HepG2 (cell line): Measurements from ENCODE around the gene EXTL1.

ENCODE experiments used
- ADNP ChIP-seq: sonication (generic); formaldehyde crosslinking; IDR thresholded peaks from 2 replicates; pipeline ENCODE4 v1.4.0; 2020; ENCODE audit warnings: missing genetic modification reagents
- CCAR2 ChIP-seq: fragments of 200-400 bp; formaldehyde crosslinking; optimal IDR thresholded peaks from 2 replicates; pipeline ENCODE3; 2018; ENCODE audit warnings: low read depth, mild to moderate bottlenecking, low read length, moderate library complexity
- KMT2B ChIP-seq: IDR thresholded peaks from 2 replicates; pipeline ENCODE4 v1.6.1; 2016; ENCODE audit warnings: missing genetic modification reagents, missing compliant biosample characterization
- NR2C2 ChIP-seq: sonication (generic); formaldehyde crosslinking; IDR thresholded peaks from 2 replicates; pipeline ENCODE4 v1.4.0; 2020; ENCODE audit warnings: missing genetic modification reagents, mild to moderate bottlenecking, moderate library complexity, borderline replicate concordance
- SNAI1 ChIP-seq: sonication (generic); formaldehyde crosslinking; IDR thresholded peaks from 2 replicates; pipeline ENCODE4 v1.5.0; 2020; ENCODE audit warnings: mild to moderate bottlenecking, missing genetic modification reagents, borderline replicate concordance
- TBP ChIP-seq: sonication (generic); formaldehyde crosslinking; IDR thresholded peaks from 2 replicates; pipeline ENCODE4 v1.5.0; 2020; ENCODE audit warnings: missing genetic modification reagents
- ZNF143 ChIP-seq: sonication (generic); formaldehyde crosslinking; IDR thresholded peaks from 2 replicates; pipeline ENCODE4 v1.4.0; 2020; ENCODE audit warnings: missing genetic modification reagents
- TF ChIP-seq, protein P1 (sequence below): sonication (generic); formaldehyde crosslinking; IDR thresholded peaks from 2 replicates; pipeline ENCODE4 v1.8.1; 2023; ENCODE audit warnings: missing genetic modification reagents, inconsistent platforms, borderline replicate concordance
- TF ChIP-seq, protein P2 (sequence below): sonication (generic); formaldehyde crosslinking; IDR thresholded peaks from 2 replicates; pipeline ENCODE4 v1.4.0; 2020; ENCODE audit warnings: missing genetic modification reagents, mild to moderate bottlenecking, borderline replicate concordance

DNA sequence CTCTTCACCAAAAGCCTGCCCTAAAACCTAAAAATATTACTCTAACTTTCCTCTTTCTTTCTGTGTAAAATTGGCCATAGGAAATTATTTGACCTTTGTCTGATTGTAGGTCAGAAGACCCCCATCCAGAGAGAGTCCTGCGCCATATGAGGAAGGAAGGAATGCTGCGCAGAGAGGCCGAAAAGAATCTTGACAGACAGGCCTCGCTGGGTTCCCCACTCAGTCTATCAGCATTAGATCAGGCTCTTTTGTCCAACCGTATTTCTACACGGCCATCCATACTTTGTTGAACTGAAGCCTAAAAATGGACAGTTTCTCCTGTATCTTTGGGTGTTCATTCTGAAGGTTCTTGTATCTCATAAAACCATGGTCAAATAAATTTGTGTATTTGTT is 28.7 kb downstream of the EXTL1 start:
- TF ChIP-seq CCAR2 (no peak), SNAI1 (no peak), ZNF143 (CRISPR knock-in tag) (no peak), KMT2B (no peak), ADNP (CRISPR knock-in tag) (no peak), NR2C2 (CRISPR knock-in tag) (no peak), TBP (no peak)
- TF ChIP-seq, protein P1, sequence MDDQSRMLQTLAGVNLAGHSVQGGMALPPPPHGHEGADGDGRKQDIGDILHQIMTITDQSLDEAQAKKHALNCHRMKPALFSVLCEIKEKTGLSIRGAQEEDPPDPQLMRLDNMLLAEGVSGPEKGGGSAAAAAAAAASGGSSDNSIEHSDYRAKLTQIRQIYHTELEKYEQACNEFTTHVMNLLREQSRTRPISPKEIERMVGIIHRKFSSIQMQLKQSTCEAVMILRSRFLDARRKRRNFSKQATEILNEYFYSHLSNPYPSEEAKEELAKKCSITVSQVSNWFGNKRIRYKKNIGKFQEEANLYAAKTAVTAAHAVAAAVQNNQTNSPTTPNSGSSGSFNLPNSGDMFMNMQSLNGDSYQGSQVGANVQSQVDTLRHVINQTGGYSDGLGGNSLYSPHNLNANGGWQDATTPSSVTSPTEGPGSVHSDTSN: no peak
- TF ChIP-seq, protein P2, sequence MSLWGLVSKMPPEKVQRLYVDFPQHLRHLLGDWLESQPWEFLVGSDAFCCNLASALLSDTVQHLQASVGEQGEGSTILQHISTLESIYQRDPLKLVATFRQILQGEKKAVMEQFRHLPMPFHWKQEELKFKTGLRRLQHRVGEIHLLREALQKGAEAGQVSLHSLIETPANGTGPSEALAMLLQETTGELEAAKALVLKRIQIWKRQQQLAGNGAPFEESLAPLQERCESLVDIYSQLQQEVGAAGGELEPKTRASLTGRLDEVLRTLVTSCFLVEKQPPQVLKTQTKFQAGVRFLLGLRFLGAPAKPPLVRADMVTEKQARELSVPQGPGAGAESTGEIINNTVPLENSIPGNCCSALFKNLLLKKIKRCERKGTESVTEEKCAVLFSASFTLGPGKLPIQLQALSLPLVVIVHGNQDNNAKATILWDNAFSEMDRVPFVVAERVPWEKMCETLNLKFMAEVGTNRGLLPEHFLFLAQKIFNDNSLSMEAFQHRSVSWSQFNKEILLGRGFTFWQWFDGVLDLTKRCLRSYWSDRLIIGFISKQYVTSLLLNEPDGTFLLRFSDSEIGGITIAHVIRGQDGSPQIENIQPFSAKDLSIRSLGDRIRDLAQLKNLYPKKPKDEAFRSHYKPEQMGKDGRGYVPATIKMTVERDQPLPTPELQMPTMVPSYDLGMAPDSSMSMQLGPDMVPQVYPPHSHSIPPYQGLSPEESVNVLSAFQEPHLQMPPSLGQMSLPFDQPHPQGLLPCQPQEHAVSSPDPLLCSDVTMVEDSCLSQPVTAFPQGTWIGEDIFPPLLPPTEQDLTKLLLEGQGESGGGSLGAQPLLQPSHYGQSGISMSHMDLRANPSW (CRISPR knock-in tag): no peak
